ENCODE data around the gene FGD6. TPM values are rescaled to one million over a fixed set of nuclear protein-coding genes. Genes with fewer than 3 reads are reported as not detected.

The FGD6 gene
- total RNA-seq, 1 experiment from 2014 or later = 28.3 TPM

DNA sequence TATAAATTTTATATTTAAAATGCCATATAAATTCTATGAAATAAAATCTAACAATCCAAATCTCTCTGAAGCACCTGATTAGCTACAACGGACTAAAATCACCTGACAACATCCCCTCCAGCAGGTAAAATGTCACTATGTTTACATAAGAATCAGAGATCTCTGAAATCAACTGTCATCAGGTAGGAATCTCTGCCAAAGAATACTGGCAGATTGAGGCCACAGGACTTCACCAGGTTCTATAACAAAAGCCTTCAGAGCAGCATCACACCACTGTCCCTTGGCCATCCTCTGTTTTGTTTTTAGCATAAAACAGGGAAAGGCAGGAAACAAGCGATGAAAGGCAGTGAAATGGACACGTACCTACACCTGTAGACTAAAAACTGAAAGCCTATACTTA, 22.1 kb downstream of the FGD6 start:
- POLR2A ChIA-PET = no interaction called here

DNA sequence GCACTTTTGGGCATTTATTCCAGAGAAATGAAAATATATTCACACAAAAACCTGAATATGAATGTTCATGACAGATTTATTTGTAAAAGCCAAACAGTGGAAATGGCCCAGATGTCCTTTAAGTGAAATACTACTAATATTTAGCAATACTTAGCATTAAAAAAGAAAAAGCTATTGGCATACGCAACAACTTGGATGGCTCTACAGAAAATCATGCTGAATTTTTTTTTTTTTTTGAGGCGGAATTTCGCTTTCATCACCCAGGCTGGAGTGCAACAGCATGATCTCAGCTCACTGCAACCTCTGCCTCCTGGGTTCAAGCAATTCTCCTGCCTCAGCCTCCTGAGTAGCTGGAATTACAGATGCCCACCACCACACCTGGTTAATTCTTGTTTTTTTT, 24.1 kb downstream of the FGD6 start:
- DNase-seq (ENCODE audit: low read depth, low spot score) (no peak), ATAC-seq (no peak)
- intact Hi-C loops (cut with micrococcal nuclease; ENCODE audit: unreplicated experiment) (no loop called here), in situ Hi-C loops (cut with HindIII; ENCODE audit: low pct_unique_long_range_greater_than_20kb, low sequenced_read_pairs) (no loop called here)
- BruUV-seq (replicated peaks) = no TSS peak
- Histone ChIP-seq H3K27ac (ENCODE audit: low read length) (no peak overlapping the region), H3K4me1 (ENCODE audit: control insufficient read depth, insufficient read depth, low read length) (peaks cover 22% of the 10 kb centered on the region), H3K9me3 (ENCODE audit: control insufficient read depth, insufficient read depth, low read depth, low read length) (no peaks in the 10 kb centered on the region), H3K27me3 (ENCODE audit: control insufficient read depth, insufficient read depth, low read length) (no peaks in the 10 kb centered on the region), H3K36me3 (ENCODE audit: control insufficient read depth, insufficient read depth, low read length) (no peaks in the 10 kb centered on the region), H3K4me3 (ENCODE audit: low read depth in 2 of 2, low read length in 2 of 2) (no peak overlapping the region)
- CTCF ChIA-PET = no interaction called here
- TF ChIP-seq SIN3A (IDR thresholded peaks at IDR 0.05; ENCODE audit: borderline replicate concordance, insufficient read depth, low read depth, low read length) (no peak), CTCF (IDR thresholded peaks at IDR 0.05) (no peak), TCF7L2 (IDR thresholded peaks at IDR 0.05; ENCODE audit: low read depth, low read length) (no peak), POLR2AphosphoS5 (IDR thresholded peaks at IDR 0.05; ENCODE audit: low read depth, low read length) (no peak)
- TF ChIP-seq, protein P1, sequence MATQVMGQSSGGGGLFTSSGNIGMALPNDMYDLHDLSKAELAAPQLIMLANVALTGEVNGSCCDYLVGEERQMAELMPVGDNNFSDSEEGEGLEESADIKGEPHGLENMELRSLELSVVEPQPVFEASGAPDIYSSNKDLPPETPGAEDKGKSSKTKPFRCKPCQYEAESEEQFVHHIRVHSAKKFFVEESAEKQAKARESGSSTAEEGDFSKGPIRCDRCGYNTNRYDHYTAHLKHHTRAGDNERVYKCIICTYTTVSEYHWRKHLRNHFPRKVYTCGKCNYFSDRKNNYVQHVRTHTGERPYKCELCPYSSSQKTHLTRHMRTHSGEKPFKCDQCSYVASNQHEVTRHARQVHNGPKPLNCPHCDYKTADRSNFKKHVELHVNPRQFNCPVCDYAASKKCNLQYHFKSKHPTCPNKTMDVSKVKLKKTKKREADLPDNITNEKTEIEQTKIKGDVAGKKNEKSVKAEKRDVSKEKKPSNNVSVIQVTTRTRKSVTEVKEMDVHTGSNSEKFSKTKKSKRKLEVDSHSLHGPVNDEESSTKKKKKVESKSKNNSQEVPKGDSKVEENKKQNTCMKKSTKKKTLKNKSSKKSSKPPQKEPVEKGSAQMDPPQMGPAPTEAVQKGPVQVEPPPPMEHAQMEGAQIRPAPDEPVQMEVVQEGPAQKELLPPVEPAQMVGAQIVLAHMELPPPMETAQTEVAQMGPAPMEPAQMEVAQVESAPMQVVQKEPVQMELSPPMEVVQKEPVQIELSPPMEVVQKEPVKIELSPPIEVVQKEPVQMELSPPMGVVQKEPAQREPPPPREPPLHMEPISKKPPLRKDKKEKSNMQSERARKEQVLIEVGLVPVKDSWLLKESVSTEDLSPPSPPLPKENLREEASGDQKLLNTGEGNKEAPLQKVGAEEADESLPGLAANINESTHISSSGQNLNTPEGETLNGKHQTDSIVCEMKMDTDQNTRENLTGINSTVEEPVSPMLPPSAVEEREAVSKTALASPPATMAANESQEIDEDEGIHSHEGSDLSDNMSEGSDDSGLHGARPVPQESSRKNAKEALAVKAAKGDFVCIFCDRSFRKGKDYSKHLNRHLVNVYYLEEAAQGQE (IDR thresholded peaks at IDR 0.05; ENCODE audit: insufficient read depth in 1 of 2, low read depth in 2 of 2, low read length in 1 of 2) = no peak
- POLR2A ChIA-PET = no interaction called here

More for the DNA sequence above, 22.1 kb downstream of the FGD6 start:
- CTCF ChIA-PET = no interaction called here
- no peak for ATAC-seq
- BruUV-seq (replicated peaks) = no TSS peak
- no peaks in the 10 kb centered on the region for H3K36me3 ChIP-seq (ENCODE audit: control insufficient read depth, insufficient read depth, low read length)
- H3K9me3 ChIP-seq (ENCODE audit: control insufficient read depth, insufficient read depth, low read depth, low read length) = no peaks in the 10 kb centered on the region
- H3K4me3 ChIP-seq (ENCODE audit: low read depth in 2 of 2, low read length in 2 of 2) = no peak overlapping the region
- no peak for DNase-seq (ENCODE audit: low read depth, low spot score)
- H3K4me1 ChIP-seq (ENCODE audit: control insufficient read depth, insufficient read depth, low read length) = peaks cover 29% of the 10 kb centered on the region
- TF ChIP-seq, protein P1 (IDR thresholded peaks at IDR 0.05; ENCODE audit: insufficient read depth in 1 of 2, low read depth in 2 of 2, low read length in 1 of 2) = no peak
- TF ChIP-seq TCF7L2 (IDR thresholded peaks at IDR 0.05; ENCODE audit: low read depth, low read length) (no peak), POLR2AphosphoS5 (IDR thresholded peaks at IDR 0.05; ENCODE audit: low read depth, low read length) (no peak), CTCF (IDR thresholded peaks at IDR 0.05) (no peak), SIN3A (IDR thresholded peaks at IDR 0.05; ENCODE audit: borderline replicate concordance, insufficient read depth, low read depth, low read length) (no peak)
- in situ Hi-C loops (cut with HindIII; ENCODE audit: low pct_unique_long_range_greater_than_20kb, low sequenced_read_pairs) = no loop called here
- H3K27me3 ChIP-seq (ENCODE audit: control insufficient read depth, insufficient read depth, low read length) = no peaks in the 10 kb centered on the region
- H3K27ac ChIP-seq (ENCODE audit: low read length) = peak overlapping the region; percentile 52
- intact Hi-C loops (cut with micrococcal nuclease; ENCODE audit: unreplicated experiment) = no loop called here

Measured in Panc1 (cell line).